ENCODE measurements around the gene CDHR2. TPM values are rescaled to one million over a fixed set of nuclear protein-coding genes. Genes with fewer than 3 reads are reported as not detected.

The CDHR2 gene
- total RNA-seq, 1 experiment from 2014 or later = 0.10 TPM

GRCh38 chr5:176616511-176616910, 67.4 kb downstream of the CDHR2 start:
- ChIA-PET CTCF (no interaction called here), RAD21 (ENCODE audit: low non-redundant PET in 1 of 2, low total read pairs in 2 of 2, uncharacterized antibody in 2 of 2, unreplicated experiment in 2 of 2) (no interaction called here), POLR2A (no interaction called here)
- Histone ChIP-seq H3K27ac (ENCODE audit: low read depth, low read length) (no peak overlapping the region), H3K4me1 (ENCODE audit: control insufficient read depth in 1 of 2, insufficient read depth in 2 of 2, low read length in 2 of 2) (peaks cover 21 to 36% of the 10 kb centered on the region in 2 experiments), H3K9me3 (ENCODE audit: control insufficient read depth in 1 of 2, insufficient read depth in 1 of 2, low read depth in 1 of 2, low read length in 2 of 2) (no peaks in the 10 kb centered on the region), H3K9me2 (ENCODE audit: insufficient read depth) (no peaks in the 10 kb centered on the region), H4K20me1 (ENCODE audit: insufficient read depth) (no peaks in the 10 kb centered on the region), H3K36me3 (ENCODE audit: control insufficient read depth in 1 of 2, insufficient read depth in 2 of 2, low read length in 2 of 2) (no peaks in the 10 kb centered on the region), H2AFZ (ENCODE audit: low read depth, low read length, poor library complexity, severe bottlenecking) (no peak overlapping the region), H3K27me3 (ENCODE audit: insufficient read depth, low read length) (no peaks in the 10 kb centered on the region), H3K4me2 (ENCODE audit: low read length) (no peak overlapping the region), H3K9ac (ENCODE audit: low read length) (no peak overlapping the region), H3K79me2 (ENCODE audit: insufficient read depth, low read length) (no peaks in the 10 kb centered on the region), H3K4me3 (replicated peaks in 1 of 2; ENCODE audit: low read depth in 1 of 2, low read length in 2 of 2) (no peak overlapping the region)
- TF ChIP-seq TCF7L2 (IDR thresholded peaks at IDR 0.05; ENCODE audit: borderline replicate concordance, extremely low read depth, insufficient read depth, insufficient read length) (no peak), EZH2 (IDR thresholded peaks at IDR 0.05) (no peak), POLR2A (IDR thresholded peaks at IDR 0.05; ENCODE audit: borderline replicate concordance, extremely low read depth, insufficient read depth, insufficient read length) (no peak)
- TF ChIP-seq, protein P1, sequence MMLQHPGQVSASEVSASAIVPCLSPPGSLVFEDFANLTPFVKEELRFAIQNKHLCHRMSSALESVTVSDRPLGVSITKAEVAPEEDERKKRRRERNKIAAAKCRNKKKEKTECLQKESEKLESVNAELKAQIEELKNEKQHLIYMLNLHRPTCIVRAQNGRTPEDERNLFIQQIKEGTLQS (IDR thresholded peaks at IDR 0.05) = no peak
- no peak for ATAC-seq
- intact Hi-C loops (cut with micrococcal nuclease) = no loop called here
- no peak for DNase-seq (ENCODE audit: low read depth, low spot score)
- BruUV-seq (replicated peaks) = no TSS peak

GRCh38 chr5:176618783-176619182, 69.6 kb downstream of the CDHR2 start:
- ChIA-PET RAD21 (ENCODE audit: low non-redundant PET in 1 of 2, low total read pairs in 2 of 2, uncharacterized antibody in 2 of 2, unreplicated experiment in 2 of 2) (no interaction called here), POLR2A (no interaction called here), CTCF (no interaction called here)
- peak overlapping the region; percentile 71 for H3K4me2 ChIP-seq (ENCODE audit: low read length)
- peaks cover 17 to 31% of the 10 kb centered on the region in 2 experiments for H3K4me1 ChIP-seq (ENCODE audit: control insufficient read depth in 1 of 2, insufficient read depth in 2 of 2, low read length in 2 of 2)
- H3K4me3 ChIP-seq (replicated peaks in 1 of 2; ENCODE audit: low read depth in 1 of 2, low read length in 2 of 2) = peak overlapping the region; percentile 30 to 37
- no peak for DNase-seq (ENCODE audit: low read depth, low spot score)
- H3K36me3 ChIP-seq (ENCODE audit: control insufficient read depth in 1 of 2, insufficient read depth in 2 of 2, low read length in 2 of 2) = no peaks in the 10 kb centered on the region
- no peak for TF ChIP-seq RAD21 (IDR thresholded peaks at IDR 0.05; ENCODE audit: low read depth)
- TF ChIP-seq SIN3A (IDR thresholded peaks at IDR 0.05; ENCODE audit: low read depth) = no peak
- no peak for TF ChIP-seq JUND (IDR thresholded peaks at IDR 0.05)
- TF ChIP-seq ELF1 (IDR thresholded peaks at IDR 0.05; ENCODE audit: borderline replicate concordance, low read depth) = no peak
- TF ChIP-seq MAX (IDR thresholded peaks at IDR 0.05) = no peak
- no peak for TF ChIP-seq EZH2 (IDR thresholded peaks at IDR 0.05)
- TF ChIP-seq CBX3 (IDR thresholded peaks at IDR 0.05; ENCODE audit: low read depth) = no peak
- no peak for TF ChIP-seq TCF7L2 (IDR thresholded peaks at IDR 0.05; ENCODE audit: borderline replicate concordance, extremely low read depth, insufficient read depth, insufficient read length)
- no peak for TF ChIP-seq ZFX (IDR thresholded peaks at IDR 0.05)
- no peak for TF ChIP-seq YY1 (IDR thresholded peaks at IDR 0.05; ENCODE audit: extremely low read depth, insufficient replicate concordance, low read depth, low read length)
- no peak for TF ChIP-seq CEBPB (IDR thresholded peaks at IDR 0.05; ENCODE audit: low read depth)
- no peak for TF ChIP-seq POLR2AphosphoS5 (IDR thresholded peaks at IDR 0.05; ENCODE audit: low read depth, low read length)
- no peak for TF ChIP-seq EGR1 (IDR thresholded peaks at IDR 0.05; ENCODE audit: low read depth)
- TF ChIP-seq, protein P2, sequence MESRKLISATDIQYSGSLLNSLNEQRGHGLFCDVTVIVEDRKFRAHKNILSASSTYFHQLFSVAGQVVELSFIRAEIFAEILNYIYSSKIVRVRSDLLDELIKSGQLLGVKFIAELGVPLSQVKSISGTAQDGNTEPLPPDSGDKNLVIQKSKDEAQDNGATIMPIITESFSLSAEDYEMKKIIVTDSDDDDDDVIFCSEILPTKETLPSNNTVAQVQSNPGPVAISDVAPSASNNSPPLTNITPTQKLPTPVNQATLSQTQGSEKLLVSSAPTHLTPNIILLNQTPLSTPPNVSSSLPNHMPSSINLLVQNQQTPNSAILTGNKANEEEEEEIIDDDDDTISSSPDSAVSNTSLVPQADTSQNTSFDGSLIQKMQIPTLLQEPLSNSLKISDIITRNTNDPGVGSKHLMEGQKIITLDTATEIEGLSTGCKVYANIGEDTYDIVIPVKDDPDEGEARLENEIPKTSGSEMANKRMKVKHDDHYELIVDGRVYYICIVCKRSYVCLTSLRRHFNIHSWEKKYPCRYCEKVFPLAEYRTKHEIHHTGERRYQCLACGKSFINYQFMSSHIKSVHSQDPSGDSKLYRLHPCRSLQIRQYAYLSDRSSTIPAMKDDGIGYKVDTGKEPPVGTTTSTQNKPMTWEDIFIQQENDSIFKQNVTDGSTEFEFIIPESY (IDR thresholded peaks at IDR 0.05; ENCODE audit: extremely low read depth, insufficient replicate concordance, low read length) = no peak
- no peak for TF ChIP-seq FOSL1 (IDR thresholded peaks at IDR 0.05; ENCODE audit: low read depth)
- no peak for TF ChIP-seq EZH2phosphoT487 (IDR thresholded peaks at IDR 0.05; ENCODE audit: borderline replicate concordance)
- H2AFZ ChIP-seq (ENCODE audit: low read depth, low read length, poor library complexity, severe bottlenecking) = no peak overlapping the region
- no peak overlapping the region for H3K27ac ChIP-seq (ENCODE audit: low read depth, low read length)
- no peaks in the 10 kb centered on the region for H3K9me2 ChIP-seq (ENCODE audit: insufficient read depth)
- no peaks in the 10 kb centered on the region for H3K79me2 ChIP-seq (ENCODE audit: insufficient read depth, low read length)
- H3K9me3 ChIP-seq (ENCODE audit: control insufficient read depth in 1 of 2, insufficient read depth in 1 of 2, low read depth in 1 of 2, low read length in 2 of 2) = no peaks in the 10 kb centered on the region
- intact Hi-C loops (cut with micrococcal nuclease) = loop anchor here (1.0 kb wide), 2 partner anchors 44 to 202 kb away; partner anchors contain the start of gene CLTB
- H4K20me1 ChIP-seq (ENCODE audit: insufficient read depth) = no peaks in the 10 kb centered on the region
- 0 out of 2 replicates have a peak overlapping the region, but pooled peaks have one; percentile 1 for H3K9ac ChIP-seq (ENCODE audit: low read length)
- no peak; the same call in 1 of the 2 replicates for ATAC-seq
- no peaks in the 10 kb centered on the region for H3K27me3 ChIP-seq (ENCODE audit: insufficient read depth, low read length)
- no TSS peak for BruUV-seq (replicated peaks)

Data from HCT116 (cell line).